Mucosa of descending colon (tissue), 3 donors: ENCODE data around the gene IFT57. TPM values are rescaled to one million over a fixed set of nuclear protein-coding genes. Genes with fewer than 3 reads are reported as not detected.

ENCODE experiments used
- ATAC-seq: fragments of 200-7000 bp; cut with Tn5 transposase; one replicate; pipeline ENCODE4 v1.9.1; 2020; ENCODE audit warnings: mild to moderate bottlenecking, moderate library complexity
- DNase-seq, 3 donors: peaks; one replicate each; pipeline ENCODE4 v3.0.0-alpha.2; 2020
- H3K36me3 ChIP-seq: fragments of 200-600 bp; one replicate; pipeline ENCODE4 v1.8.0; 2021; ENCODE audit warnings: low read depth, mild to moderate bottlenecking
- H3K4me1 ChIP-seq: fragments of 200-600 bp; one replicate; pipeline ENCODE4 v1.8.0; 2021; ENCODE audit warnings: low read depth, mild to moderate bottlenecking
- H3K4me3 ChIP-seq: fragments of 200-600 bp; one replicate; pipeline ENCODE4 v1.8.0; 2021; ENCODE audit warnings: mild to moderate bottlenecking
- H3K9me3 ChIP-seq: fragments of 200-600 bp; one replicate; pipeline ENCODE4 v1.8.0; 2021; ENCODE audit warnings: mild to moderate bottlenecking
- CTCF ChIP-seq: fragments of 200-600 bp; IDR thresholded peaks from one replicate; pipeline ENCODE4 v1.8.0; 2022; ENCODE audit warnings: antibody characterized with exemption, mild to moderate bottlenecking
- intact Hi-C, 2 donors: fragments of 100-400 bp; cut with DNase I in 1 of 2; cut with micrococcal nuclease in 1 of 2; formaldehyde crosslinking; loops; one replicate each; pipeline versions ENCODE4 v1.11.0 to v1.11.1; 2022; cut with DNase I, micrococcal nuclease
- total RNA-seq, 3 donors: library from RNA; stranded (reverse); fragmentation: NEBNext Ultra II Directional in 2 of 3; extraction: Animal tissue kit (Norgen Biotek cat#: 25700) in 2 of 3; gene quantifications; one replicate each; pipeline versions ENCODE4 v1.2.1 to v1.2.4, GENCODE V29; 2021 to 2023
- donor health status: DM: no; HTN: no; CAD: no; lungs with moderate emphysema.
- donor health status: DM: no; HTN: no; CAD: no.
- donor health status: DM: no; HTN: yes; CAD: no.

Gene IFT57
- total RNA-seq, 3 donors from 2014 or later: 45.4 to 62.9 (median 50.9) TPM

GRCh38 chr3:108180194-108180593, 42.0 kb downstream of the IFT57 start:
- no peak for TF ChIP-seq CTCF
- ATAC-seq (no peak), DNase-seq (no peak)
- intact Hi-C loops: no loop called here
- Histone ChIP-seq H3K9me3 (peaks cover under 1% of the 10 kb centered on the region), H3K4me3 (no peak overlapping the region), H3K36me3 (no peaks in the 10 kb centered on the region), H3K4me1 (no peaks in the 10 kb centered on the region)

- TF ChIP-seq CTCF: no peak
- intact Hi-C loops: no loop called here
Measured at GRCh38 chr3:108178676-108179075, 43.5 kb downstream of the IFT57 start.

DNA sequence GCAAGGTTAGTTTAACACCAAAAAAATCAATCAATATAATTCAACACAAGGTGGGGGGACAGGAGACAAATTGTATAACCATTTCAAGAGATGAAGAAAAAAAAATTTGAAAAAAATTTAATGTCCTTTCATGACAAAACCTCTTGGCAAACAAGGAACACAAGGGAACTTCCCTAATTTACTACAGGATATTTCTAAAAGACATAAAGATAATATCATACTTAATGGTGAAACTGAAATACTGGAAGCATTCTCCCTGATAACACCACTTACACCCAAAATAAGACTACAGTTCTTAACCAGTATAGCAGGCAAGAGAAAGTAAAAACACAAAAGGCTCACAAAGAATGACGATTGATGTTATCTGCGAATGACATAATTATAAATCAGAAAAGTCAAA, 44.7 kb downstream of the IFT57 start:
- ATAC-seq: no peak
- DNase-seq: no peak
- no peak for TF ChIP-seq CTCF
- Histone ChIP-seq H3K36me3 (no peaks in the 10 kb centered on the region), H3K9me3 (no peaks in the 10 kb centered on the region), H3K4me1 (no peaks in the 10 kb centered on the region), H3K4me3 (no peak overlapping the region)
- intact Hi-C loops: no loop called here

More at GRCh38 chr3:108178676-108179075, 43.5 kb downstream of the IFT57 start:
- ATAC-seq (no peak), DNase-seq (no peak)
- no peaks in the 10 kb centered on the region for H3K9me3 ChIP-seq
- H3K36me3 ChIP-seq: no peaks in the 10 kb centered on the region
- no peaks in the 10 kb centered on the region for H3K4me1 ChIP-seq
- H3K4me3 ChIP-seq: no peak overlapping the region

GRCh38 chr3:108175352-108175751, 46.9 kb downstream of the IFT57 start:
- Histone ChIP-seq H3K4me1 (peaks cover 4% of the 10 kb centered on the region), H3K36me3 (no peaks in the 10 kb centered on the region), H3K9me3 (no peaks in the 10 kb centered on the region), H3K4me3 (no peak overlapping the region)
- no peak for TF ChIP-seq CTCF
- ATAC-seq (no peak), DNase-seq (no peak)
- intact Hi-C loops: no loop called here

DNA sequence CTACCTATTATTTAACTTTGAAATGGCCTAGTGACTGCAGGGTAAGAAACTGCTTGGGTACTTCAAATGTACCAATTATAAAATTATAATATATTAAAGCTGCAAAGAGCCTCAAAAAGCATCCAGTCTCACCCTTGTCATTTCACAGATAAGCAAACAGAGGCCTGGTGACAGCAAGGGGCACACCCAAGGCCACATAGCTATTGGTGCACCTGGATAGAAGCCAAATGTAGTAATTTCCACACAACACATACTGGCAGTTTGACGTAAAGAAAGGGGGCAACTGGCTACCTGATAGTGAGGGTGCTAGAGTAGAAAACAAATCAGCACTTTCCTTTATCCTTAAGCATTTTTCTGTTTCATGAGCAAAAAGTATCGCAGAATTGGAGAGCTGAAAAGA, 51.1 kb downstream of the IFT57 start:
- Histone ChIP-seq H3K4me3 (no peak overlapping the region), H3K9me3 (no peaks in the 10 kb centered on the region), H3K4me1 (peaks cover 4% of the 10 kb centered on the region), H3K36me3 (no peaks in the 10 kb centered on the region)
- no peak for TF ChIP-seq CTCF
- DNase-seq (peak in 1 of 3 donors; percentile 16), ATAC-seq (peak; percentile 63)
- intact Hi-C loops: no loop called here

- H3K4me3 ChIP-seq: no peak overlapping the region
- H3K4me1 ChIP-seq: no peaks in the 10 kb centered on the region
- H3K9me3 ChIP-seq: no peaks in the 10 kb centered on the region
- H3K36me3 ChIP-seq: no peaks in the 10 kb centered on the region
- DNase-seq (no peak), ATAC-seq (no peak)
- intact Hi-C loops: no loop called here
- TF ChIP-seq CTCF: no peak
Measured at GRCh38 chr3:108164391-108164790, 57.8 kb downstream of the IFT57 start.
